HCT116 (cell line): ENCODE results near the gene LARP4. TPM values are rescaled to one million over a fixed set of nuclear protein-coding genes. Genes with fewer than 3 reads are reported as not detected.
A peak's percentile ranks its signal among the peaks of the same experiment; 100 is the strongest.

ENCODE experiments used
- ATAC-seq: fragments of 200-7000 bp; cut with Tn5 transposase; 2 replicates; pipeline ENCODE4 v1.9.1; 2020; ENCODE audit warnings: mild to moderate bottlenecking, moderate library complexity
- BruUV-seq: library from RNA; stranded (reverse); fragments of 400-500 nt; replicated peaks from 2 replicates; lab custom pipeline; 2021; lab: Mats Ljungman, UMichigan
- CTCF ChIA-PET: fragments of 300-600 bp; sonication (Branson Sonifier 250); formaldehyde crosslinking; loops from one replicate; lab custom pipeline; 2021; ENCODE audit warnings: antibody characterized with exemption; lab: Charles Lee
- POLR2A ChIA-PET: fragments of 300-600, 350-600 bp; sonication (Branson Sonifier 250); formaldehyde crosslinking; loops from one replicate; lab custom pipeline; 2021; ENCODE audit warnings: antibody characterized with exemption; lab: Charles Lee
- RAD21 ChIA-PET, 2 experiments: fragments of 300-600 bp; sonication (Branson Sonifier 250); formaldehyde crosslinking; loops; one replicate each; lab custom pipeline; 2023; ENCODE audit warnings: low total read pairs in 2 of 2; ENCODE audit not compliant: uncharacterized antibody in 2 of 2, unreplicated experiment in 2 of 2, low non-redundant PET in 1 of 2; lab: Charles Lee
- DNase-seq: peaks from one replicate; pipeline ENCODE4 v3.0.0-alpha.2; 2010; ENCODE audit warnings: low read depth, low spot score
- H2AFZ ChIP-seq: fragments of 200-600 bp; shearing (Covaris generic), sonication (generic); 2 replicates; pipeline ENCODE4 v1.6.1; 2017; ENCODE audit warnings: low read depth, mixed run types, mixed read lengths, antibody characterized with exemption, low read length; ENCODE audit not compliant: poor library complexity, severe bottlenecking
- H3K27ac ChIP-seq: 2 replicates; pipeline ENCODE4 v1.5.1; 2012; ENCODE audit warnings: low read depth, low read length
- H3K27me3 ChIP-seq: fragments of 200-600 bp; sonication (generic); 2 replicates; pipeline ENCODE4 v1.6.1; 2016; ENCODE audit warnings: mixed run types, low read length, mixed read lengths; ENCODE audit not compliant: insufficient read depth
- H3K36me3 ChIP-seq, 2 experiments: fragments of 200-500 bp in 1 of 2; fragments of 200-600 bp in 1 of 2; sonication (Bioruptor generic) in 1 of 2; sonication (generic) in 1 of 2; 2 replicates each; pipeline versions ENCODE4 v1.5.1 to v1.6.1; 2014 to 2016; ENCODE audit warnings: low read length in 2 of 2, inconsistent platforms in 1 of 2, mixed read lengths in 1 of 2, mixed run types in 1 of 2; ENCODE audit not compliant: insufficient read depth in 2 of 2, control insufficient read depth in 1 of 2
- H3K4me1 ChIP-seq, 2 experiments: fragments of 200-600 bp in 1 of 2; sonication (generic) in 1 of 2; 2 replicates each; pipeline versions ENCODE4 v1.5.1 to v1.6.1; 2012 to 2017; ENCODE audit warnings: low read length in 2 of 2, inconsistent platforms in 1 of 2, mild to moderate bottlenecking in 1 of 2, mixed read lengths in 1 of 2, mixed run types in 1 of 2, moderate library complexity in 1 of 2; ENCODE audit not compliant: insufficient read depth in 2 of 2, control insufficient read depth in 1 of 2
- H3K4me2 ChIP-seq: fragments of 200-600 bp; sonication (generic); 2 replicates; pipeline ENCODE4 v1.6.1; 2017; ENCODE audit warnings: mixed run types, low read length, mixed read lengths
- H3K4me3 ChIP-seq, 2 experiments: fragments of 200-600 bp in 1 of 2; sonication (generic) in 1 of 2; replicated peaks in 1 of 2; 2 replicates each; pipeline ENCODE4 v1.5.1; 2011 to 2016; ENCODE audit warnings: low read length in 2 of 2, control low read depth in 1 of 2, low read depth in 1 of 2, mild to moderate bottlenecking in 1 of 2, mixed read lengths in 1 of 2, mixed run types in 1 of 2
- H3K79me2 ChIP-seq: fragments of 200-600 bp; sonication (generic); 2 replicates; pipeline ENCODE4 v1.6.1; 2017; ENCODE audit warnings: mild to moderate bottlenecking, mixed run types, low read length, moderate library complexity, mixed read lengths; ENCODE audit not compliant: insufficient read depth
- H3K9ac ChIP-seq: fragments of 200-600 bp; sonication (generic); 2 replicates; pipeline ENCODE4 v1.6.1; 2016; ENCODE audit warnings: low read length, mixed read lengths
- H3K9me2 ChIP-seq: fragments of 200-600 bp; sonication (generic), shearing (Covaris generic); 2 replicates; pipeline ENCODE4 v1.6.1; 2017; ENCODE audit warnings: mixed run types, mild to moderate bottlenecking, moderate library complexity; ENCODE audit not compliant: insufficient read depth
- H3K9me3 ChIP-seq, 2 experiments: fragments of 200-500 bp in 1 of 2; fragments of 200-600 bp in 1 of 2; sonication (Bioruptor generic) in 1 of 2; sonication (generic) in 1 of 2; 2 replicates each; pipeline ENCODE4 v1.6.1; 2014 to 2017; ENCODE audit warnings: low read length in 2 of 2, mixed read lengths in 2 of 2, inconsistent platforms in 1 of 2, low read depth in 1 of 2, mild to moderate bottlenecking in 1 of 2, mixed run types in 1 of 2, moderate library complexity in 1 of 2; ENCODE audit not compliant: control insufficient read depth in 1 of 2, insufficient read depth in 1 of 2
- H4K20me1 ChIP-seq: fragments of 200-600 bp; sonication (generic), shearing (Covaris generic); 2 replicates; pipeline ENCODE4 v1.6.1; 2017; ENCODE audit warnings: mixed run types, mild to moderate bottlenecking, moderate library complexity; ENCODE audit not compliant: insufficient read depth
- CBX3 ChIP-seq: IDR thresholded peaks from 2 replicates; pipeline ENCODE4 v1.6.1; 2012; ENCODE audit warnings: low read depth
- CTCF ChIP-seq, 3 experiments: fragments of 200-600 bp in 1 of 3; sonication (generic) in 1 of 3; IDR thresholded peaks in 2 of 3; conservative IDR thresholded peaks in 1 of 3; 2 replicates each; pipeline ENCODE4 v1.5.1; 2012 to 2017; ENCODE audit warnings: low read depth in 2 of 3, low read length in 2 of 3, antibody characterized with exemption in 1 of 3, borderline replicate concordance in 1 of 3, control low read depth in 1 of 3, mild to moderate bottlenecking in 1 of 3, mixed read lengths in 1 of 3, mixed run types in 1 of 3, moderate library complexity in 1 of 3; ENCODE audit not compliant: insufficient read depth in 1 of 3
- ELF1 ChIP-seq: IDR thresholded peaks from 2 replicates; pipeline ENCODE4 v1.6.1; 2012; ENCODE audit warnings: low read depth, borderline replicate concordance
- EZH2 ChIP-seq: fragments of 200-600 bp; sonication (generic); IDR thresholded peaks from 2 replicates; pipeline ENCODE4 v1.6.1; 2017; ENCODE audit warnings: antibody characterized with exemption, mixed run types
- EZH2phosphoT487 ChIP-seq: fragments of 200-600 bp; IDR thresholded peaks from 2 replicates; pipeline ENCODE4 v1.6.1; 2018; ENCODE audit warnings: antibody characterized with exemption, borderline replicate concordance
- FOSL1 ChIP-seq: IDR thresholded peaks from 2 replicates; pipeline ENCODE4 v1.6.1; 2012; ENCODE audit warnings: low read depth
- JUND ChIP-seq: IDR thresholded peaks from 2 replicates; pipeline ENCODE4 v1.6.1; 2012
- MAX ChIP-seq: IDR thresholded peaks from 2 replicates; pipeline ENCODE4 v1.6.1; 2012
- POLR2A ChIP-seq: IDR thresholded peaks from 2 replicates; pipeline ENCODE4 v1.7.0; 2011; ENCODE audit warnings: borderline replicate concordance; ENCODE audit not compliant: insufficient read depth, insufficient read length; ENCODE audit errors: extremely low read depth
- POLR2AphosphoS5 ChIP-seq: IDR thresholded peaks from 2 replicates; pipeline ENCODE4 v1.6.1; 2011; ENCODE audit warnings: mild to moderate bottlenecking, low read depth, low read length, moderate library complexity
- RAD21 ChIP-seq: IDR thresholded peaks from 2 replicates; pipeline ENCODE4 v1.6.1; 2012; ENCODE audit warnings: low read depth, mild to moderate bottlenecking
- REST ChIP-seq: IDR thresholded peaks from 2 replicates; pipeline ENCODE4 v1.6.1; 2012; ENCODE audit warnings: low read depth
- SIN3A ChIP-seq: IDR thresholded peaks from 2 replicates; pipeline ENCODE4 v1.6.1; 2012; ENCODE audit warnings: low read depth
- SP1 ChIP-seq: IDR thresholded peaks from 2 replicates; pipeline ENCODE4 v1.6.1; 2012; ENCODE audit warnings: low read depth
- SRF ChIP-seq: IDR thresholded peaks from 2 replicates; pipeline ENCODE4 v1.6.1; 2012; ENCODE audit warnings: low read depth
- YY1 ChIP-seq: IDR thresholded peaks from 2 replicates; pipeline ENCODE4 v1.6.1; 2011; ENCODE audit warnings: low read length, low read depth, moderate library complexity, mild to moderate bottlenecking; ENCODE audit not compliant: insufficient replicate concordance; ENCODE audit errors: extremely low read depth
- ZFX ChIP-seq: fragments of 450-650 bp; IDR thresholded peaks from 2 replicates; pipeline ENCODE4 v1.6.1; 2017
- ZNF274 ChIP-seq: fragments of 200-500 bp; sonication (Bioruptor generic); IDR thresholded peaks from 2 replicates; pipeline ENCODE4 v1.6.1; 2014; ENCODE audit warnings: mild to moderate bottlenecking, low read depth, low read length, inconsistent platforms
- intact Hi-C: fragments of 100-400 bp; cut with micrococcal nuclease; formaldehyde crosslinking; loops from 2 replicates; pipeline ENCODE4 v1.10.0; 2022
- total RNA-seq: library from RNA; stranded (reverse); gene quantifications from one replicate; pipeline ENCODE4 v1.2.1, GENCODE V29; 2021; ENCODE audit not compliant: unreplicated experiment

The LARP4 gene
- total RNA-seq, 1 experiment from 2014 or later, result 76.3 TPM

- RAD21 ChIA-PET, result no interaction called here
- H4K20me1 ChIP-seq, result no peaks in the 10 kb centered on the region
- H3K4me2 ChIP-seq, result peak overlapping the region; percentile 20; the same call in 1 of the 2 replicates
- ATAC-seq, result no peak
- no peak overlapping the region for H3K9ac ChIP-seq
- no TSS peak for BruUV-seq
- H3K27me3 ChIP-seq, result no peaks in the 10 kb centered on the region
- intact Hi-C loops, result no loop called here
- H3K9me2 ChIP-seq, result no peaks in the 10 kb centered on the region
- TF ChIP-seq RAD21 (no peak), REST (no peak), MAX (no peak), EZH2phosphoT487 (no peak), ZFX (no peak), ZNF274 (no peak), ELF1 (no peak), SIN3A (no peak), FOSL1 (no peak), POLR2AphosphoS5 (no peak), YY1 (no peak), EZH2 (no peak), SP1 (no peak), SRF (no peak), POLR2A (no peak), CBX3 (no peak), JUND (no peak), CTCF (IDR thresholded peaks at IDR 0.05 in 2 of 3, conservative IDR thresholded peaks at IDR 0.05 in 1 of 3; ENCODE audit: borderline replicate concordance in 1 of 3, insufficient read depth in 1 of 3, low read depth in 2 of 3, low read length in 2 of 3) (no peak)
- DNase-seq, result no peak
- H3K4me3 ChIP-seq, result no peak overlapping the region
- no peaks in the 10 kb centered on the region for H3K79me2 ChIP-seq
- POLR2A ChIA-PET, result no interaction called here
- H3K9me3 ChIP-seq, result no peaks in the 10 kb centered on the region
- H3K4me1 ChIP-seq, result peaks cover 11 to 50% of the 10 kb centered on the region in 2 experiments
- CTCF ChIA-PET, result no interaction called here
- H3K27ac ChIP-seq, result no peak overlapping the region
- no peak overlapping the region for H2AFZ ChIP-seq
- no peaks in the 10 kb centered on the region for H3K36me3 ChIP-seq
Measured at GRCh38 chr12:50394469-50395029, 6.1 kb upstream of the LARP4 start.
